ENCODE data around the gene EIF5A2. TPM values are rescaled to one million over a fixed set of nuclear protein-coding genes. Genes with fewer than 3 reads are reported as not detected.
"Not testable (repeated sequence)": the region's sequence is repeated elsewhere in the genome, so short reads cannot be mapped to it uniquely, and the experiment has no call there.

Gene EIF5A2
- total and polyA plus RNA-seq, 12 donors, result 1.6 to 14.8 (median 8.5) TPM

DNA sequence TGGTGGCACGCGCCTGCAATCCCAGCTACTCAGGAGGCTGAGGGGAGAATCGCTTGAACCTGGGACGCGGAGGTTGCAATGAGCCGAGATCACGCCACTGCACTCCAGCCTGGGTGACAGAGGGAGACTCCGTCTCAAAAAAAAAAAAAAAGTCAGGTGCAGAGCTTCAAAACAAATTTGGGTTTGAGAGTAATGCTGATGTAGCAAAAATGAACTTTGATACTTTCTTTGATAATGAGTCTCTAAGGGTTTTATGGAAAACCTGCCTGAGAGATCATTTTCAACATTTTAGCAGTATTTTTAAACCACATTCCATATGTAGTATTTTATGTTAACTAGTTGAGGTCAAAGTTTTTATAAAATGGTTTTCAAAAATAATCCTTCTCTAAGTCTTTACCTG, 14.5 kb downstream of the EIF5A2 start:
- Histone ChIP-seq H3K27me3 (no peaks in the 10 kb centered on the region), H3K9me3 (no peaks in the 10 kb centered on the region), H3K4me1 (no peaks in the 10 kb centered on the region), H3K27ac (no peak overlapping the region), H3K36me3 (peaks cover 0 to 27% (median 0%) of the 10 kb centered on the region in 9 donors), H3K4me3 (no peak overlapping the region)
- intact Hi-C loops (cut with DNase I), result no loop called here
- TF ChIP-seq, protein P1, sequence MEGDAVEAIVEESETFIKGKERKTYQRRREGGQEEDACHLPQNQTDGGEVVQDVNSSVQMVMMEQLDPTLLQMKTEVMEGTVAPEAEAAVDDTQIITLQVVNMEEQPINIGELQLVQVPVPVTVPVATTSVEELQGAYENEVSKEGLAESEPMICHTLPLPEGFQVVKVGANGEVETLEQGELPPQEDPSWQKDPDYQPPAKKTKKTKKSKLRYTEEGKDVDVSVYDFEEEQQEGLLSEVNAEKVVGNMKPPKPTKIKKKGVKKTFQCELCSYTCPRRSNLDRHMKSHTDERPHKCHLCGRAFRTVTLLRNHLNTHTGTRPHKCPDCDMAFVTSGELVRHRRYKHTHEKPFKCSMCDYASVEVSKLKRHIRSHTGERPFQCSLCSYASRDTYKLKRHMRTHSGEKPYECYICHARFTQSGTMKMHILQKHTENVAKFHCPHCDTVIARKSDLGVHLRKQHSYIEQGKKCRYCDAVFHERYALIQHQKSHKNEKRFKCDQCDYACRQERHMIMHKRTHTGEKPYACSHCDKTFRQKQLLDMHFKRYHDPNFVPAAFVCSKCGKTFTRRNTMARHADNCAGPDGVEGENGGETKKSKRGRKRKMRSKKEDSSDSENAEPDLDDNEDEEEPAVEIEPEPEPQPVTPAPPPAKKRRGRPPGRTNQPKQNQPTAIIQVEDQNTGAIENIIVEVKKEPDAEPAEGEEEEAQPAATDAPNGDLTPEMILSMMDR (IDR thresholded peaks at IDR 0.05), result no peak
- DNase-seq (no peak), ATAC-seq (no peak)
- WGBS, 2 donors, result 98 to 100% methylated on average over 8 of the region's 8 CpGs

DNA sequence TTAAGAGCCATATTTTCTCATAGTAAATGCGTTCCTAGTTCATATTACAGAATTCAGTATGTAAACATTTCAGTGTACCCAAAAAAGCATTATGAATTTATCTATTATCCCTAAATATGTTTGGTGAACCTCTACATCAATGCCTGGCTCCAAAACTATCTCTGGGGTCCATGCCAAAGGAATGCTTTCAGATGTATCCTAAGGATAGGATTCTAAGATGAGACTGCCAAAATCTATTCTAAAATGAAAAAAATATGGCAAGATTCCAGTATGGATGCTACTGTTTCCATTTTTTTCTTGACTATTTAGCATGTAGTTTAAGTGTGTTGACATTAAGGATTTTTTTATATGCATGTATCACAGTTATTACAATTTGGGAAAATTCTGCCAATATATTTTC, 18.8 kb downstream of the EIF5A2 start:
- Histone ChIP-seq H3K4me3 (no peak overlapping the region), H3K4me1 (no peaks in the 10 kb centered on the region), H3K36me3 (peaks cover 0 to 27% (median 0%) of the 10 kb centered on the region in 9 donors), H3K27me3 (no peaks in the 10 kb centered on the region), H3K9me3 (no peaks in the 10 kb centered on the region), H3K27ac (no peak overlapping the region)
- 73 to 74% methylated on average over 1 of the region's 1 CpG for WGBS, 2 donors
- intact Hi-C loops (cut with DNase I), result no loop called here
- ATAC-seq (no peak), DNase-seq (no peak)
- TF ChIP-seq, protein P1 (IDR thresholded peaks at IDR 0.05), result no peak

DNA sequence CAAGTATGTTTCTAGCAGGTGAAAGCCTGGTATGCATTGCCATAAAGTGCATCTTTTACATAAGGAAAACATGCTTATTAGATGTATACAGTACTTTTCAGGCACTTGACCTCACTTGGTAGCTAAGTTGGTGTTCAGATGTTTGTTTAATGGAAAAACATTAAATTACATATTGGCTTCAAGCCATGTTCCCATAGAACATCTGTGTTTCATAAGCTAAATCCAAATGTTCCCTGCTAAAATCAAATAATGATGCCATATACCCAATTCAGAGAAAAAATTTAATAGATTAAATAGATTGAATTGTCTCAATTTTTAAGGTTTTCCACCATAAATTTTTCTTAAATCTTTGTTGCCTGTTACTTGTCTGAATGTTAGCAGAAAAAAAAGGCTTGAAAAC, 19.3 kb downstream of the EIF5A2 start:
- no peak for ATAC-seq
- TF ChIP-seq, protein P1 (IDR thresholded peaks at IDR 0.05), result no peak
- intact Hi-C loops (cut with DNase I), result no loop called here

DNA sequence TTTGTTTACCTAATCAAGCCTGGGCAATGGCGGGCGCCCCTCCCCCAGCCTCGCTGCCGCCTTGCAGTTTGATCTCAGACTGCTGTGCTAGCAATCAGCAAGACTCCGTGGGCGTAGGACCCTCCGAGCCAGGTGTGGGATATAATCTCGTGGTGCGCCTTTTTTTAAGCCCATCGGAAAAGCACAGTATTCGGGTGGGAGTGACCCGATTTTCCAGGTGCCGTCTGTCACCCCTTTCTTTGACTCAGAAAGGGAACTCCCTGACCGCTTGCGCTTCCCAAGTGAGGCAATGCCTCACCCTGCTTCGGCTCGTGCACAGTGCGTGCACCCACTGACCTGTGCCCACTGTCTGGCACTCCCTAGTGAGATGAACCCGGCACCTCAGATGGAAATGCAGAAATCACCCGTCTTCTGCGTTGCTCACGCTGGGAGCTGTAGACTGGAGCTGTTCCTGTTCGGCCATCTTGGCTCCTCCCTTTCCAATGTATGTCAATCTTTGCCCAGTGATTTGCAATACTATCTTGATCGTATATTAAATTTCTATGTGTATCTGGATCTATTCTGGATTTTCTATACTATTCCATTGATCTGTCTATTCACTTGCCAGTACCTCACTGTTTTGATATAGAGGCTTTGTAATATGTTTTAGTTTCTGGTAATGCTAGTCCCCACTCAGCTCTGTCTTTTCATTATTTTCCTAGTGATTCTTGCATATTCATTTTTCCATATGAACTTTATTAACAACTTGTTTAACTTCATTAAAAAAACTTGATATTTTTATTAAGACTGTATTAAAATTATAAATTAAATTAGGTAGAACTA, 24.1 kb downstream of the EIF5A2 start:
- H3K9me3 ChIP-seq; H3K27me3 ChIP-seq; H3K27ac ChIP-seq; intact Hi-C loops (cut with DNase I); ATAC-seq; H3K4me3 ChIP-seq; H3K4me1 ChIP-seq; DNase-seq; H3K36me3 ChIP-seq: not testable (repeated sequence)
- 91 to 94% methylated on average over 17 to 20 of the region's 24 CpGs for WGBS, 2 donors

More for the DNA sequence above, 19.3 kb downstream of the EIF5A2 start:
- Histone ChIP-seq H3K36me3 (peaks cover 0 to 27% (median 0%) of the 10 kb centered on the region in 9 donors), H3K4me1 (no peaks in the 10 kb centered on the region), H3K9me3 (no peaks in the 10 kb centered on the region), H3K27ac (no peak overlapping the region), H3K27me3 (no peaks in the 10 kb centered on the region), H3K4me3 (no peak overlapping the region)
- DNase-seq, result no peak

DNA sequence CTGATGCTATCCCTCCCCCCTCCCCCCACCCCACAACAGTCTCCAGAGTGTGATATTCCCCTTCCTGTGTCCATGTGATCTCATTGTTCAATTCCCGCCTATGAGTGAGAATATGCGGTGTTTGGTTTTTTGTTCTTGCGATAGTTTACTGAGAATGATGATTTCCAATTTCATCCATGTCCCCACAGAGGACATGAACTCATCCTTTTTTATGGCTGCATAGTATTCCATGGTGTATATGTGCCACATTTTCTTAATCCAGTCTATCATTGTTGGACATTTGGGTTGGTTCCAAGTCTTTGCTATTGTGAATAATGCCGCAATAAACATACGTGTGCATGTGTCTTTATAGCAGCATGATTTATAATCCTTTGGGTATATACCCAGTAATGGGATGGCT, 29.7 kb downstream of the EIF5A2 start:
- peaks cover 0 to 14% (median 4%) of the 10 kb centered on the region in 11 donors for H3K9me3 ChIP-seq
- WGBS, 2 donors, result 81 to 83% methylated on average over 3 of the region's 5 CpGs
- H3K4me1 ChIP-seq; H3K36me3 ChIP-seq; DNase-seq; H3K27ac ChIP-seq; intact Hi-C loops (cut with DNase I); ATAC-seq; H3K27me3 ChIP-seq; H3K4me3 ChIP-seq: not testable (repeated sequence)

DNA sequence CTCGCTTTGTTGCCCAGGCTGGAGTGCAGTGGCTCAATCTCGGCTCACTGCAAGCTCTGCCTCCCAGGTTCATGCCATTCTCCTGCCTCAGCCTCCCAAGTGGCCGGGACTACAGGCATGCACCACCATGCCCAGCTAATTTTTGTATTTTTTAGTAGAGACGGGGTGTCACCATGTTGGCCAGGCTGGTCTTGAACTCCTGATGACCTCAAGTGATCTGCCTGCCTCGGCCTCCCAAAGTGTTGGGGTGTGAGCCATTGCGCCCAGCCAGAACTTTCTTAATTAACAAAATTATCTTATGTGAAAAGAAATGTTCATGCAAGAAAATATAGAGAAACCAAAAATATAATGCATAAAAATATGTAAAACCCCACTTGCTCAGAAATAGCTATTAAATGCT, 31.1 kb downstream of the EIF5A2 start:
- intact Hi-C loops (cut with DNase I); ATAC-seq; H3K4me3 ChIP-seq; H3K36me3 ChIP-seq; H3K27ac ChIP-seq; H3K4me1 ChIP-seq; H3K27me3 ChIP-seq; DNase-seq: not testable (repeated sequence)
- H3K9me3 ChIP-seq, result peaks cover 0 to 14% (median 4%) of the 10 kb centered on the region in 11 donors
- whole genome bisulfite sequencing, 2 donors, result 90 to 91% methylated on average over 6 of the region's 6 CpGs

Measured in heart right ventricle (tissue), 16 donors.